GM23248 (cell line): ENCODE results near the gene NENF.

Source experiments
- EZH2 ChIP-seq: fragments of 200-600 bp; sonication (generic); IDR thresholded peaks from 2 replicates; pipeline ENCODE4 v1.6.1; 2018; ENCODE audit warnings: antibody characterized with exemption, mild to moderate bottlenecking; ENCODE audit not compliant: insufficient read depth, poor library complexity, severe bottlenecking
- EZH2phosphoT487 ChIP-seq: fragments of 200-600 bp; sonication (generic); IDR thresholded peaks from 2 replicates; pipeline ENCODE4 v1.6.1; 2018; ENCODE audit warnings: antibody characterized with exemption, moderate library complexity, mild to moderate bottlenecking, low read depth; ENCODE audit not compliant: insufficient read depth

DNA sequence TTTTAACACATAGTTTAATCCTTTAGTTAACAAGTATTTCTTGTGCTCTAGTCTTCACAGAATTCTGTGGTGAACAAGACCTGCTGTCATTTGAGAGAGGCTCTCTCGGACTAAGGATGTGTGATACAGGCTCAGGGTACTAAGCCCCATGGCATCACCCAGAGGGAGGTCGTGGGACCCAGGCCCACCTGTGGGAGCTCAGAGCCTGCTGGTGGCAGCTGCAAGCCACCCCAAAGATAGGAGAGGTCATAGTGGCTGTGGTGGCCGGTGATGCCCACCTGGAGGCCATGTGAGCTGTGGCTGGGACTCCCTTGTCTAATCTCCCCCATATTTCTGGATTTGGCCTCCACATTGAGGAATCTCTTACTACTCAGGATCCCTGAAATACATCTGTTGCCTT lies 22.0 kb downstream of the NENF start:
- TF ChIP-seq EZH2, result no peak
- TF ChIP-seq EZH2phosphoT487, result no peak
